Right renal pelvis (tissue), 4 donors: ENCODE results near the gene TP53TG5. TPM values are rescaled to one million over a fixed set of nuclear protein-coding genes. Genes with fewer than 3 reads are reported as not detected.
"Not testable (repeated sequence)": the region's sequence is repeated elsewhere in the genome, so short reads cannot be mapped to it uniquely, and the experiment has no call there.

Source experiments
- DNase-seq, 4 donors: peaks; one replicate each; pipeline ENCODE4 v3.0.0-alpha.2; 2013; ENCODE audit warnings: low read depth in 4 of 4, low spot score in 3 of 4, missing footprints in 1 of 4
- polyA plus RNA-seq, 4 donors: library from polyadenylated mRNA; unstranded; fragments of 120-200 nt; gene quantifications; one replicate each; pipeline ENCODE4 v1.2.1, GENCODE V29; 2013; ENCODE audit not compliant: insufficient read length in 4 of 4

The TP53TG5 gene
- polyA plus RNA-seq, 4 donors = 0.94 to 1.6 (median 1.2) TPM

DNA sequence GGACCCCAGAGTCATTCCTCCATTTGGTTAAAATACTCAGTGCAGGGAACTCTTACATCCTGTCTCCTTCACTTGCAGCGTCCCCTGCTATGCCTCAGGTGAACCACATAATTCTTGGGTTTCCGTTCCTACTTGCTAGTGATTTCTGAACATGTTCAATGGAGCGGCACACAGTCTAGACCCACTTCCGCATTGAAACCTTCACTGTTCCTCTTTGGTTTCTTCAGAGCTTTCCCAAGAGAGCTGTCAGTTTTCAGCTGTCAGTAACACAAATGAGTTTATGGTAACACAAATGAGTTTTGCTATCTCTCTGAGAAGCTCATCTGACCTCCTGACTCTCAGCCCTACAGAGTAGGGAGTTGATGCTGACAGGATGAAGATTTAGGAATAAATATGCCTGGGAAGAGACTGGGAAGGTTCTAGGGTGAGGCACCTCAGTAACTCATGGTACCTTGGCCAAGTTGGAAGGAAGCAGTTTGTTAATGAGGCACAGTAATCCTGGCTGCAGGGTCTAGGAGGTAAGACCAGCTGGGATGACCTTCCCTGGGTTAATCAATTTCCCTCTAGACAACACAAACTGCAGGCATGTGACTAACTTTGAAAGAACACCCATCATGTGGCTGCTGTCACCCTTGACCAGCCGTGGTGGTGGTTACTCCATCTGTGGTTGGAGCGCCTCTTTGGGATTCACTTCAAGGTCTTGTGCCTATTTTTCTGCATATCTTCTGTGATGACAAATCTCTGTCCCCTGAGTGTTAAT lies 9.7 kb downstream of the TP53TG5 start:
- DNase-seq = no peak

DNA sequence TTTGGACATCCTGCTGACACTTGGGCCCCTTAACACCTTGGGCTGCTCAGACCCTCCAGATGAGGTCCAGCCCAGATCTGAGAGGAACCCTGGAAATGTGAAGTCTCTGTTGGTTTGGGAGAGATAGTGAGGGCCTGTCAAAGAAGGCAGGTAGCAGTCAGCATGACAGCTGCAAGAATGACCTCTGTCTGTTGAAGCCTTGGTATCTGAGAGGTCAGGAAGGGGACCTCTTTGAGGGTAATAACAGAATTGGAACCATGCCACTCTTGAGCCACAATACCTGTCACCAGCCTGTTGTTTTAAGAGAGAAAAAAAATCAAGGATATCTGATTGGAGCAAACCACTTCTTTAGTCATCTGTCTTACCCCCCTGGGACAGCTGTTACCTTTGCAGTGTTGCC lies 11.0 kb downstream of the TP53TG5 start:
- DNase-seq = no peak

DNA sequence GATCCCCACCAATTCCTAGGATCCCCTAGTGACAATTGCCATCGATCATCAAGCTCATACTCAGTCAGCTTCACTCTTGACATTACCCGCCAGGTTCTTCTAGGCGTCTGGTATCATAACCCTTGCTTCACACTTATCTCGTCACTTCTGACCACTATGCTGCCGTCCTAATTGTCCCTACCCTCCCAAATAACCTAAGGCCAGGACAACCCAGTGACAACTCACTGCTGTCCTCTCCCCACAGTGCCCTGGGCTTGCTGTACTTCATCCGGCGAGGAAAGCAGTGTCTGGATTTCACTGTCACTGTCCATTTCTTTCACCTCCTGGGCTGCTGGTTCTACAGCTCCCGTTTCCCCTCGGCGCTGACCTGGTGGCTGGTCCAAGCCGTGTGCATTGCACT lies 11.5 kb downstream of the TP53TG5 start:
- no peak for DNase-seq

DNA sequence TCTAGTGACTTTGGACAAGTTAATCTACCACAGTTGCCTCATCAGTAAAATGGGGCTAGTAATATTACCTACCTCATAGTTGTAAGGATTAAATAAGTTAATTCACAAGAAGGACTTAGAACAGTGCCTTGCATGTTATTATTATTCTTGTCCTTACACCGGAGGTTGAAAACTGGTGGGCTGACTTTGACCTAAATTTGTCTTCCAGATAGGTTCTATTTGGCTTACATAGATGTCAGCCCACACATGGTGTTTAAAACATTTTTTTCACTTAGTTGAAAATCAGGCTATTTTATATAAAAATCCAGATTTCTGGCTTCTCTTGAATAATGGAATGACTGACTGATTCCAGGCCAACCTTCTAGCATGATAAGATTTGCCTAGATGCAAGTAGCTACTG lies 11.9 kb downstream of the TP53TG5 start:
- no peak for DNase-seq

DNA sequence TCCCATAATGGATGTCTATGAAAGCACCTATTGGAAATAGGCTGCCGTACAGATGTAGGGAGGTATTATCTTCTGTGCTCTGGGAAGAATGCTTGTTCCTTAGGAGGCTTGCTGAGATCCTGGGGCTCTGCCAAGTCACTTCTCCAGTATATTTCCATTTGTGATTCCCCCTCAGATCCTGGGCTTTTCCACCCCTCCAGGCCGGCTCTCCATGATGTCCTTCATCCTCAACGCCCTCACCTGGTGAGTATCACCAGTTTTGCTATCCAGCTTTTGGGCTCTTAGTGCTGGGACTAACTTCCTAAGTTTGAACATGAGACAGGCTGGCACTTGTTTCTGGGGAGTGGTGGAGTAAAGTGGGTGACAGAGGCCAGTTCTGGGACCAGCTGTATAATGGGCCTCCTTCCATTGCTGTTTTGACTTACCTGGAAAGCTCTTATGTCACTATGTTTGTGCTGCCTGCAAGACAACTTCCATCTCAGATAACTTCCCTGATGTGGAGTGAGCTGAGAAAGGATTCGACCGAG lies 12.6 kb downstream of the TP53TG5 start:
- no peak for DNase-seq

DNA sequence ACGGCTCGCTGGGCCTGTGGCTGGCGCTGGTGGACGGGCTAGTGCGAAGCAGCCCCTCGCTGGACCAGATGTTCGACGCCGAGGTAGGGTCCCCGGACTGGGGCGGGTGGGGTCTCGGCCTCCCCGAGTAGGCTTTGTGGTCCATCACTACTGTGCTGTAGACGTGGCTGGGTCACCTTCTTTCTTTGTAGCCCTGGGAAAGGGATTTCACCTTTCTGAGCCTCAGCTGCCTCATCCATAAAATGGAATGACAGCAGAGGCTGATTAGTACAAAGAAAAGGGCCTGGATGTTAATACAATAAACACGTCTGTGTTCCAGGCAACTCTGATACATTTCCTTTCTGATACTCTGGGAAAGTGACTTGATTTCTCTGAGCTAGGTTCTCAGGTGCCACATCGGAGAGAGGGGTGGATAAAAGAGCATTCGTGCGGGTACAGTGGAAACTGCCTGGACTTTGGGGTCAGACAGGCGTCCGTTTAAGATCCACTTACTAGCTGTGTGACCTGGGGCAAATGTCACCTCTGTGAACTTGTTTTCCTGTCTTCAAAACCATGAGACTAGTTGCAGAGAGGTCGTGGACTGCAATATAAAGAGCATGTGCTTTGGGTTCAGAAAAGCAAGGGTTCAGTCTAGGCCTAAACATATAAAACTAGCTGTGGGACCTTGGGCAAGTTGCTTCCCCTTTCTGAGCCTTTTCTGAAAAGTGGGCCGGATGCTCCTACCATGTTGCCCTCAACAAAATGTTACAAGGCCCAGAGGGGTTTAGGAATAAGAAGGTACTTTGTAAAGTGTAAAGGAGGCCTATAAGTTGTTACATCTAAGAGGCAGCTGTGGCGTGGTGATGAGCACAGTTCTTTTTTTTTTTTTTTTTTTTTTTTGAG lies 14.3 kb downstream of the TP53TG5 start:
- DNase-seq = no peak

DNA sequence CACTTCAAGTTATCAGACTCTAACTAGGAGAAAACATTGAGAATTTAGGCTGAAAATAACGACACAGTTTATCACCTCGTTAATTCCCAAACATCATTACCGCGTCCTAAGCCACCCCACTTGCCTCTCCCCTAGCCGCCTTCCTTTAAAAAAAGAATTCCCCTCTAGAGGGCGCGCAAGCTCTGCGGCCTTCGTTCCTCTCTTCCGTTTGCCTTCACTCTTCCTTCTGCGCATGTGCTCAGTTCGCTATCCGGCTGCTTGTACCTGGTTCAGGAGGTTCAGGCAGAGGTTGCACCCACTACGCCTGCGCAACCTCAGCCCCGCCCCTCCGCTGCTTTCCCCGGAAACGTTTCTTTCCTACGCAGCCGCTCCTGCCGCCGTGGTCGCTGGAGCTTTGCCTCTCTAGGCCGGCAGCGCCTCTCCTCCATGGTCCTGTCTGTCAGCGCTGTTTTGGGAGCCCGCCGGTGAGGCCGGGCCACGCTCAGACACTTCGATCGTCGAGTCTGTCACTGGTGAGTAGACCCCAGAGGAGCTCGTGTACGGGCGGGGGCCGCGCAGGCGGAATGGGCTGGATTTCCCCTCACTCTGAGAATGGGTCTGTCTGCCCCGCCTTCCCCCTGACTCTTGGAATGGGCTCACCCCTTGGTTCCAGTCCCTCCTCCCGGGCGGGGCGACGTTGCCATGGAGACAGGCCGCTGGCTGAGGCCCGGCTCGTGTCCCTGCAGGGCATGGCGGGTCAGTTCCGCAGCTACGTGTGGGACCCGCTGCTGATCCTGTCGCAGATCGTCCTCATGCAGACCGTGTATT lies 15.1 kb downstream of the TP53TG5 start, which contains the start of gene SYS1:
Gene SYS1, plus strand, starts transcription at position 353 of the 807 bp plus-strand sequence. Its CDS starts 376 bp downstream, at position 729.
- peak; percentile 98 for DNase-seq

DNA sequence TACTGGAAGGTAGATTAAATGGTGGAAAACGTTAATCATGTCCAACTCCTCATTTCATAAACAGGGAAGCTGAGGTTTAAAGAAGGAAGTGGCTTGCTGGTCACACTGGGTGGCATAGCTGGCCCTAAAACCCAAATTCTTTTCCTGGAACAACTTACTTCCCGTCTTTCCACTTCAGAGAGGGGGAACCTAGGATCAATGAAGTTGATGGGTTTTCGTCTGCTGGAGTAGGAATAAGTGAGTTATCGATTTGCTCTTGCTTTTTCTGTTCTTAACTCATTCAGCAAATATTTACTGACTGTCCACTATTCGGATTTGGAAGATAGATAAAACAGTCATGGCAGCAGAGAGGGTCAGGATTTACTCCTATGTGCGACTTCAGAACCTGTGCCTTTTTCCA lies 16.3 kb downstream of the TP53TG5 start:
- no peak for DNase-seq

DNA sequence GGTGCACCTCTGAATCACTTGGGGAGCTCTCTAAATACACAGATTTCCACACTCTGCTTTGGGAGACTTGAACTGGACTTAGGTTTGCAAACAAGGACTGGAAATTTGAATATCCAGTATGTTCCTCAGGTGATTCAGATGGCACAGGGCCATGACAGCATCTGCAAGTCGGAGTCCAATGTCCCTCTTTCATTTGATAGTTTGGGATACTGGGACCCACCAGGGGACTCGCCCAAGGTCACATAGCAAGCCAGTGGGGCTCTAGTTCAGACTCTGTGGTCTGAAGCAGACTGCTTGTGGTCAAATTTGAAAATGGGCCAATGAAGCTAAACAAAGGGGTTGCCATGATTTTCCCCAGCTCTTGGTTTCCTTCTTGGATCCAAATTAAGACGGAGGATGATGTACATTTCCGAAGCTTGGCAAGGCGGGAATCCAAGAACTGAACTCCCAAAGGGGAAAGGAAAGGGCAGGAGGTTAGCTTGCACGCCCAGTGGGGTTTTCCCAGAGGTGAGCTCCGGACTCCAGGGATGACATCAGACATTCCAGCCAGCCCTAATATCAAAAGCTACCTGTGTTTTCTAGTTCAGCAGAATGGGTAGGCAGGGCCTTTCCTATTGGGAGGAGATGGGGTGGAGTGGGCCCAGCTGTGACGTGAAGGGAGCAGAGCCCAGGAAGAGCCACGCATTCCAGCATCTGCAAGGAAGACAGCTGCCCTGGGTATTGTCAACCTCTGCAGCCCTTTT lies 18.5 kb downstream of the TP53TG5 start:
- no peak for DNase-seq

DNA sequence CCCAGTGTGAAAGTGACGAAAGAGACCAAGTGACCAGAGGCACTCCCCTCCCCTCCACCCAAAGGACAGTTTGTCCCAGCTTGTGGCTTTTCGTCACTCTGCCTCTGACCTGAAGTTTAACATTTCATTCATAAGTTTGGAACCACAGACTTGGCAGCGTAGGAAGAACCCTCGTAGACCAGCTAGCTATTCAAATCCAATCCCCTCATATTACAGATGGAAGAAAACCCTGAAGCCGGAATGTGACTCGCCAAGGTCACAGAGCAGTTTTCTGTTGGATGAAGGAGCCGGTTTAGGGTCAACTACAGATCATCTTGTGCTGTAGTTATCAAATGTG lies 19.1 kb downstream of the TP53TG5 start:
- DNase-seq = no peak

DNA sequence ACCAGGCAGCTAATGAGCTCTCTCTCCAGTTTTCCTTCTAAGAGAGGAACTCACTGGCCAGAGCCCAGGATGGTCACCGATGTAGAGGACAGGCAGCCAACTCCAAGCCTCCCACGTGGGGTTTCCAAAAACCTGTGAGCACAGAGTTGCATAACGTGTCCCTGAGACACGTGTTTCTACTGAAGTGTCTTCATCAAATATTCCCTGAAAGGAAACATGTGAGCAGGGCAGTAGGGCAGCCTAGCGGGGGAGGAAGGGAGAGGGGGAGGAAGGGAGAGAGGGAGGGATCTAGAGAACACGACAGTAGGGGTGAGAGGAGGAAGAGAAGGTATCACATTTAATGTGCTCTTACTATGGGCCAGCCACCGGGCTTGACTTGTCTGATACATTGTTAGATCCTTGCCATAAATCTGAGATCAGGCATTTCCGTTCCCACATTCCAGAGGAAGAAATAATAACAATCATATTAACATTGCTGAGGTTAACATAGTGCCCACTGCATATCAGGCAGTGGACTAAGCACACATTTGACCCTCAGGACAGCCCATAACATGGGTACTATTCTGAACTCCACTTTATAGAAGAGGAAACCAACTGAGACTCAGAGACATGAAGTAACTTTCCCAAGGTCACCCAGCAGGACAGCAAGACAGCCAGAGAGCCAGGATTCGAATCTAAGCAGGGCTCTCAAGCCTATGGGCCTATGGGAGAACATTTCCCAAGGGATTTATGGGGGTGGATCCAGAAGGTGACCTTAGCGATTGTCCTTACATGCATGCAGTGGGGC lies 19.6 kb downstream of the TP53TG5 start:
- no peak for DNase-seq

DNA sequence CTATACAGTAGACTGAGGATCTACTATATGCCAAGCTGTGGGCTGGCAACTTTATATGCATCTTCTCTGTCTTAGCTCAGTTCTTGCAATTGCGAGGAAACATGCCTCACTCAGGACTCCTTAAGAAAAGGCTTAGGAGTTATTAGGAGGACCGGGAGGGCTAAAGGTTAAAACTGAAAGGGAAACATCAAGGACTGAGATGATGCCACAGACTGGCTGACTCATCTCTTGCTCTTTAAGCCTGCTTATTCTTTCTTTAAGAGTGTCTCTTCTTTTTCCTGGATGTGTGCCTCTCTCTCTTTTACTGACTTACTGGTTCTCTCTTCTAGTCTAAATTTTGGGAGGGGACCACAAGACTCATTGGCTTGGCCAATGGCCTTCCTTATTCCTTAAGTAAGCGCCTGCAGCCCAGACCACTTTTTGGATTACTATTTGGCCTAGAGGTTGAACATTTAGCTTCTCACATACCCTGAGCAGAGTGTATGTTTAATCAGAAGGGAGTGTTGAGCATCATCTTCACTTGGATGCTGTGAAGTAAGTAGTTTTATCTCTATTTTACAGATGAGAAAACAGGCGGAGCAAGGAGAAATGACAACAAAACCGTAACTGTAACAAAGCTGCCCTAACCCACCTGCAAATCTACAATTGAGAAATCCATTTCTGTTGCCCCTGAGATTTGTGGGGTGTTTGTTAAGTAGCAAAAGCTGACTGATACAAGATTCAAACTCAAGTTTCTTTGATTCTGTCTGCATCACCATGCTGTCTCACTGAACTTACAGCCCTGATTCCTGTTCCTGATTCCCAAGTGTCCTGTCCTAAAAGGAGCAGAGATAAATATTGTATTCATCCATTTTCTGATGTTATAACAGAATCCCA lies 22.7 kb downstream of the TP53TG5 start:
- no peak for DNase-seq

DNA sequence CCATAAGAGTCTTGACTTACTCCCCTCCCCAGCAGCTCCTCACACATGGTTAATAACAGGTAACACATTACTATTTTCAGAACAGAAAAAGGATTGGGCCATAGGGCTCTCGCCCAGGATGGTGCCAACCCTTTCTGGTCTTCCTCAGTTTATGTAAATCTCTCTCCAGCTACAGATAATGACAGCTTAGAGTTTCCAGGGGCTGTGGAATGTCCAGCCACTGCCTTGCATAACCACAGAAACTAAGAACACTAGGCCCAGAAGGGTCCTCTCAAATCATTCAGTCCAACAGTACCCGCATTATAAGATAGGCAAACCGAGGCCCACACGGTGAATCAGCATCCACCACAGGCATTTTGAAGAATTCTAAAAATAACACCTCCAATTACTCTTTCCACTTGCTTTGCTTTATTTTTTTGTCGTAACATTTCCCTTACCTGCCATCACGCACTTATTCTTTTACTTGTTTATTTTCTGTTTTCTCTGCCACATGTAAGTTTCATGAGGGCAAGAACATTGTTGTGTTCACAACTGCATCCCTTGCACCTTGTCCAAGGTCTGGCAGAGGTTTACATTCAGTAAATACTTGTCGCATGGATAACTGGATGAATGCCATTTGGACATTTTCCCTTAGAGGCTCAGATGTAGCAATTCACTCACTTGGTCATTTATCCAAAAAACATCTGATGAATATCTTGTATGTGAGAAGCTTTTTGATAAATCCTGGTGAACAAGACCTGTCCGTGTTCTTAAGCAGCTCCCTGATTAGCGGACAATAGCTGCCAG lies 23.5 kb downstream of the TP53TG5 start:
- DNase-seq = no peak

DNA sequence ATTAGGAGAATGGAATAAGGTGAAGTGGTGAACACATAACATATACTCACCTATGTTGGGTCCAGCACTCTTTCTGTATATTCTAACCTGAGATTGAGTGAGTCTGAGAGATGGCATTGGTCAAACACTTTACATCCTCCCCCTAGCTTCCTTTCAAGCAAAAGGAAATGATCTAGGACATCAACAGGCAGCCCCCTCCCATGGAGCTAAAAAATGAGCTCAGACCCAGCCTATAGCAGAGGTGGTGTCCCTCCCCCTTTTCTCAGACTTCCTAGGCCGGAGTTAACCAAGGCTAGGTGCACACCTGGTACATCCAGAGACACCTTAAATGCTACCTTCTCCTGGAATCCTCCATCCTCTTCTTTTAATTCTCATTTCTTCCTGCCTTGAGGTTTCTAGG lies 24.4 kb downstream of the TP53TG5 start:
- DNase-seq = no peak

DNA sequence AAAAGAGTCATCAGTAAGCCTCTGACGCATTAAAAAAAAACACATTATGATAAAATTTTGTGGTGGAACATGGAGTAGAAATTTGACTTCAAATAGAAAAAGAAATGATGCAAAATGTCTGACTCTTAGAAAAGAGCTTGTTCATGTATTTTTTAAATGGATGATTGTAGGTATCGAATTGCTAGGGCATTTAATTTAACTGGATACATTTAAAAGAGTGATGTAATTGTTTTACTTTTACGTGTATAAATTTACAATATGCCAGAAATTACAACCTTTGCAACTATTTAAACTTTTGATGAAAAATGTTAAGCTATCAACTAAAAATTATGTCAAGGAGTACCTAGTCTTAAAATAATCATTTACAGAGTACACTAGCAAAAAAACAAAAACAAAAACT lies 25.4 kb downstream of the TP53TG5 start:
- DNase-seq = no peak

DNA sequence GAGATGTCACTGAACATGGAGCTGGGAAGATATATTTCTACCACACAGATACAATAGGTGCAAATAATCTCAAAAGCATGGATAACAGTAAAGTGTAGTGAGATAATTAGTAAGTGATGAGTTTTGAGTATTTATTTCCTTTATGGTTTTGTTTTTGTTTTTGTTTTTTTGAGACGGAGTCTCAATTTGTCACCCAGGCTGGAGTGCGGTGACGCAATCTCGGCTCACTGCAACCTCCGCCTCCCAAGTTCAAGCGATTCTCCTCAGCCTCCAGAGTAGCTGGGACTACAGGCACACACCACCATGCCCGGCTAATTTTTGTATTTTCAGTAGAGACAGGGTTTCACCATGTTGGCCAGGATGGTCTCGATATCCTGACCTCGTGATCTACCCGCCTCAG lies 27.3 kb downstream of the TP53TG5 start:
- not testable (repeated sequence) for DNase-seq

DNA sequence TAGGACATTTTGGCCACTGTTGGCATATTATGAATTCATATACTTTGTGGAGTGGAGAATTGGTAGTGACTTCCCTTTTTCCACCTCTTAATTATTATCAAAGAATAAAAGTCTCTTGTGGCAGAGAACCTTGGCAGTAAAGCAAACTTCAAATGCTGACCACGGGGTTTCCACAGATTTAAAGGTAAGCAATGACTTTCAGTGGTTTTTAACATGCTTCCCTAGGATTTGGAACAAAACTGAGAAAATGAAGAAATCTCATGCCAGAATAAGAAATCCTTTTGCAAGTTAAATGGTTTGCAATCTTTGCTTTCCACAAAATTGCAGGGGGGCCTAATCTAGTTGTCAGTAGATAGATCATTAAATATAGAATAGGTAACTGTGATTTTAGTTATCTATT lies 27.9 kb downstream of the TP53TG5 start:
- DNase-seq = no peak
